Stimulated activated CD4-positive, alpha-beta T cell treated with anti-CD3 and anti-CD28 coated beads, TNF-alpha, amount 100 ng/mL, for 1 hour (primary cell): Measurements from ENCODE around the gene LHFPL5.

Experiments used
- DNase-seq, 3 donors: peaks; one replicate each; pipeline ENCODE4 v3.0.0-alpha.2; 2020; ENCODE audit warnings: low read depth in 3 of 3, low spot score in 1 of 3

LHFPL5 gene

GRCh38 chr6:35852994-35853393 lies 47.8 kb downstream of the LHFPL5 start:
- no peak for DNase-seq

GRCh38 chr6:35856250-35856649 lies 51.1 kb downstream of the LHFPL5 start:
- no peak for DNase-seq

- no peak for DNase-seq
Observed at GRCh38 chr6:35857853-35858252, 52.7 kb downstream of the LHFPL5 start.

- DNase-seq: no peak
Observed at GRCh38 chr6:35859367-35859766, 54.2 kb downstream of the LHFPL5 start.
